NCI-H1694 (cell line): Measurements from ENCODE around the gene THRA.

Source experiments
- DNase-seq: peaks from one replicate; lab custom pipeline; 2025; lab: John Stamatoyannopoulos, UW

Gene THRA

GRCh38 chr17:40084477-40084876, 21.7 kb downstream of the THRA start:
- no peak for DNase-seq

- DNase-seq: peak; percentile 37
These were observed 23.6 kb downstream of the THRA start for GRCh38 chr17:40086150-40087044.

GRCh38 chr17:40087049-40087794, 24.5 kb downstream of the THRA start:
- DNase-seq: no peak

- no peak for DNase-seq
These were observed 25.3 kb downstream of the THRA start for GRCh38 chr17:40087903-40088718.

- DNase-seq: no peak
These were observed 26.5 kb downstream of the THRA start for GRCh38 chr17:40089077-40089895.

- peak; percentile 44 for DNase-seq
These were observed 27.7 kb downstream of the THRA start for GRCh38 chr17:40090237-40091119.

- no peak for DNase-seq
These were observed 29.1 kb downstream of the THRA start for GRCh38 chr17:40091691-40092397.

GRCh38 chr17:40092581-40092980, 29.8 kb downstream of the THRA start:
- no peak for DNase-seq

- no peak for DNase-seq
These were observed 30.3 kb downstream of the THRA start for GRCh38 chr17:40093005-40093579.

GRCh38 chr17:40093580-40094201, 30.9 kb downstream of the THRA start:
- DNase-seq: no peak

- DNase-seq: no peak
These were observed 32.1 kb downstream of the THRA start for GRCh38 chr17:40094874-40095273.

- DNase-seq: no peak
These were observed 32.7 kb downstream of the THRA start for GRCh38 chr17:40095351-40095943.

GRCh38 chr17:40095944-40096791, 33.4 kb downstream of the THRA start:
- no peak for DNase-seq

GRCh38 chr17:40097087-40097486, 34.3 kb downstream of the THRA start:
- DNase-seq: no peak

GRCh38 chr17:40097931-40098845, 35.4 kb downstream of the THRA start:
- no peak for DNase-seq

GRCh38 chr17:40098846-40099618, 36.3 kb downstream of the THRA start:
- DNase-seq: peak; percentile 83
